ENCODE data around the gene ARHGAP18. TPM values are rescaled to one million over a fixed set of nuclear protein-coding genes. Genes with fewer than 3 reads are reported as not detected.
"Not testable (repeated sequence)": the region's sequence is repeated elsewhere in the genome, so short reads cannot be mapped to it uniquely, and the experiment has no call there.

The ARHGAP18 gene
- total and polyA plus RNA-seq, 3 experiments from 2014 or later = 5.8 to 7.2 (median 6.5) TPM

DNA sequence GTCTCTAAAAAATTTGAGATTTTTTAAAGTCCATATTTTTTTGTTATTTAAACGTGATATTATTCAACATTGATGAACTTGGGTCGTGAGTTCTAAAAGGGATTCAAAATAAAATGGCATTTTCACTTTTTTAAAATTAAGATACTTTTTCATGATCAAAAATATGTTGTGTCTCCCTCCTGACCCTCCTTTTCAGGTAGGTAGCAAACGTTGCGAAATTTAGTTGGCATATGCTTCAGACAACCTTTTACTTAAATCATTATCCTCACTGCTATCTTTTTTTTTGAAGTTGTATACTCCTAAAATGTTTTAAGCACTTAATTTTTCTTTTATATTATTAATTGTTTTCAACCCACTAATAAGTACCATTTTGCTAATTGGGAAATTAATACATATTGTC is 133.5 kb downstream of the ARHGAP18 start:
- Histone ChIP-seq H3K27ac (ENCODE audit: low read depth, low read length) (no peak overlapping the region), H3K36me3 (ENCODE audit: insufficient read depth, low read length) (no peaks in the 10 kb centered on the region), H3K27me3 (ENCODE audit: insufficient read depth, low read length, poor library complexity, severe bottlenecking) (no peaks in the 10 kb centered on the region), H3K4me3 (ENCODE audit: low read length) (no peak overlapping the region), H3K4me1 (ENCODE audit: insufficient read depth, low read length) (no peaks in the 10 kb centered on the region), H3K9me3 (ENCODE audit: low read length) (no peaks in the 10 kb centered on the region)
- Mint-ChIP-seq H3K27me3 (no peaks in the 10 kb centered on the region), H3K4me3 (no peak overlapping the region), H3K36me3 (peaks cover 9 to 17% (median 10%) of the 10 kb centered on the region in 3 donors), H3K9me3 (peaks cover 1 to 6% (median 3%) of the 10 kb centered on the region in 5 donors), H3K4me1 (peaks cover 8 to 10% (median 9%) of the 10 kb centered on the region in 3 donors), H3K27ac (no peak overlapping the region)
- CTCF ChIA-PET = no interaction called here
- POLR2A ChIA-PET = no interaction called here
- no peak for DNase-seq

DNA sequence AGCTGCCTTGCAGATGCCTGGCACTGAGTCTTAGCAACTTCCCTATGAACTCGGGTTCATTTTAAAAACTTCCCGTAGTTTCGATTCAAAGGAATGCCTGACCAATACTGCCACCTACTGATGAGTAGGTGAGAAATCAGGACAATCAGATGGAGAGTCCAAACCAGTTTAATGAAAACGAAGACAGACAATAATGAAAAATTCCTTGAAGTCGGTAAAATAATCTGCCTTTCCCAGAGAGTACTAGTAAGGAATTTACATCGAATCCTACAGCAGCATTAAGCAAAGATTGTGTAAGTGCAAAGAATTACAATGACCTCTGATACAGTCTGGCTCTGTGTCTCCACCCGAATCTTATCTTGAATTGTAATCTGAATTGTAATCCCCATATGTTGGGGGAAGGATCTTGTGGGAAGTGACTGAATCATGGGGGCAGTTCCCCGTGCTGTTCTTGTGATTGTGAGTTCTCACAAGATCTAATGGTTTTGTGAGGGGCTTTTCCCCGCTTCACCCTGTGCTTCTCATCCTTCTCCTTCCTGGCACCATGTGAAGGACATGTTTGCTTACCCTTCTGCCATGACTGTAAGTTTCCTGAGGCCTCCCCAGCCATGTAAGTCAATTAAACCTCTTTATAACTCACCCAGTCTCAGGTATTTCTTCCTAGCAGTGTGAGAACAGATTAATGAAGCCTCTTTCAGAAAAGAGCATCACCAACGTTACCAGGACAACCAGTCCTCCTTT is 134.4 kb downstream of the ARHGAP18 start:
- H3K27me3 ChIP-seq (ENCODE audit: insufficient read depth, low read length, poor library complexity, severe bottlenecking) = no peaks in the 10 kb centered on the region
- H3K4me1 Mint-ChIP-seq = peaks cover 8 to 10% (median 9%) of the 10 kb centered on the region in 3 donors
- H3K9me3 ChIP-seq (ENCODE audit: low read length) = no peaks in the 10 kb centered on the region
- no peak overlapping the region for H3K27ac Mint-ChIP-seq
- no peaks in the 10 kb centered on the region for H3K27me3 Mint-ChIP-seq
- H3K4me1 ChIP-seq (ENCODE audit: insufficient read depth, low read length) = no peaks in the 10 kb centered on the region
- DNase-seq = peak in 2 of 5 donors; percentile 17 to 23
- H3K27ac ChIP-seq (ENCODE audit: low read depth, low read length) = no peak overlapping the region
- ChIA-PET POLR2A (no interaction called here), CTCF (interaction anchor here (1.0 kb wide), 2 partner anchors 44 to 76 kb away, joined by 3 to 4 read pairs; no protein-coding TSS in a partner anchor)
- H3K36me3 Mint-ChIP-seq = peaks cover 9 to 19% (median 18%) of the 10 kb centered on the region in 3 donors
- H3K4me3 ChIP-seq (ENCODE audit: low read length) = peak overlapping the region; percentile 34
- H3K9me3 Mint-ChIP-seq = peaks cover 6 to 12% (median 9%) of the 10 kb centered on the region in 5 donors
- H3K36me3 ChIP-seq (ENCODE audit: insufficient read depth, low read length) = no peaks in the 10 kb centered on the region
- peak overlapping the region in 5 of 7 donors; percentile 20 to 70 (median 40) for H3K4me3 Mint-ChIP-seq

DNA sequence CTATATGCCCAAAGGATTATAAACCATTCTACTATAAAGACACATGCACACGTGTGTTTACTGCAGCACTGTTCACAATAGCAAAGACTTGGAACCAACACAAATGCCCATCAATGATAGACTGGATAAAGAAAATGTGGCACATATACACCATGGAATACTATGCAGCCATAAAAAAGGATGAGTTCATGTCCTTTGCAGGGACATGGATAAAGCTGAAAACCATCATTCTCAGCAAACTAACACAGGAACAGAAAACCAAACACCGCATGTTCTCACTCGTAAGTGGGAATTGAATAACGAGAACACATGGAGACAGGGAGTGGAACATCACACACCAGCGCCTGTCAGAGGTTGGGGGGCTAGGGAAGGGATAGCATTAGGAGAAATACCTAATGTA is 135.4 kb downstream of the ARHGAP18 start:
- POLR2A ChIA-PET; H3K27me3 Mint-ChIP-seq; H3K9me3 ChIP-seq (ENCODE audit: low read length); H3K36me3 ChIP-seq (ENCODE audit: insufficient read depth, low read length); H3K27me3 ChIP-seq (ENCODE audit: insufficient read depth, low read length, poor library complexity, severe bottlenecking); H3K4me3 Mint-ChIP-seq; H3K27ac ChIP-seq (ENCODE audit: low read depth, low read length); H3K4me3 ChIP-seq (ENCODE audit: low read length); H3K4me1 ChIP-seq (ENCODE audit: insufficient read depth, low read length); DNase-seq: not testable (repeated sequence)
- H3K4me1 Mint-ChIP-seq = peaks cover 8 to 10% (median 9%) of the 10 kb centered on the region in 3 donors
- H3K9me3 Mint-ChIP-seq = peaks cover 6 to 12% (median 10%) of the 10 kb centered on the region in 5 donors
- CTCF ChIA-PET = interaction anchor here (1.0 kb wide), 2 partner anchors 43 to 75 kb away, joined by 3 to 4 read pairs; no protein-coding TSS in a partner anchor
- H3K27ac Mint-ChIP-seq = peak overlapping the region in 1 of 8 donors; percentile 17
- H3K36me3 Mint-ChIP-seq = peaks cover 12 to 24% (median 15%) of the 10 kb centered on the region in 3 donors

DNA sequence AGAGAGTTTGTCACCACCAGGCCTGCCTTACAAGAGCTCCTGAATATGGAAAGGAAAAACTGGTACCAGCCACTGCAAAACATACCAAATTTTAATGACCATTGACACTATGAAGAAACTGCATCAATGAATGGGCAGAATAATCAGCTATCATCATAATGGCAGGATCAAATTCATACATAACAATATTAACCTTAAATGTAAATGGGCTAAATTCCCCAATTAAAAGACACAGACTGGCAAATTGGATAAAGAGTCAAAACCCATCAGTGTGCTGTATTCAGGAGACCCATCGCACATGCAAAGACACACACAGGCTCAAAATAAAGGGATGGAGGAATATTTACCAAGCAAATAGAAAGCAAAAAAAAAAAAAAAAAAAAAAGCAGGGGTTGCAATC is 139.0 kb downstream of the ARHGAP18 start:
- Mint-ChIP-seq H3K9me3 (peaks cover 6 to 12% (median 10%) of the 10 kb centered on the region in 5 donors), H3K36me3 (peaks cover 6 to 24% (median 11%) of the 10 kb centered on the region in 3 donors)
- H3K4me1 Mint-ChIP-seq; H3K27me3 ChIP-seq (ENCODE audit: insufficient read depth, low read length, poor library complexity, severe bottlenecking); DNase-seq; H3K27ac Mint-ChIP-seq; H3K4me1 ChIP-seq (ENCODE audit: insufficient read depth, low read length); H3K9me3 ChIP-seq (ENCODE audit: low read length); H3K27ac ChIP-seq (ENCODE audit: low read depth, low read length); H3K4me3 Mint-ChIP-seq; POLR2A ChIA-PET; H3K36me3 ChIP-seq (ENCODE audit: insufficient read depth, low read length); H3K4me3 ChIP-seq (ENCODE audit: low read length); H3K27me3 Mint-ChIP-seq: not testable (repeated sequence)
- CTCF ChIA-PET = interaction anchor here (1.0 kb wide), 1 partner anchor 71 kb away, joined by 3 read pairs; no protein-coding TSS in a partner anchor

DNA sequence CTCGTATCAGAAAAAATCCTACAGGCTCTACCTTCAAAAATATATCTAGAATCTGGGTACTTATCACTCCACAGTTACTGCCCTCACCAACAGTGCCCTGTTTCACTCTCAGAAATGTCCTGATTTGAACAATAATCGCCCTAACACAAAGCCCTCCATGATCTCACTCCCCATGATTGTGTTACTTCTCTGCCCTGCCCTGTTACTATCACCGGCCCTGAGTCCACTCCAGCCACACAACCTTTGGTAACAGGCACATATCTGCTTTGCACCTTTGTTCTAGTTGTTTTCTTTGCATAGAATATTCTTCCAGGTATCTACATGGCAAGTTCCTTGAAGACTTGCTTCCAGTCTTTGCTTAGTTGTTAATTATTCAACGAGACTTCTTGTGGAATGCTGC is 142.0 kb downstream of the ARHGAP18 start:
- Mint-ChIP-seq H3K4me1 (no peaks in the 10 kb centered on the region), H3K27ac (no peak overlapping the region), H3K27me3 (no peaks in the 10 kb centered on the region), H3K9me3 (peaks cover 5 to 12% (median 10%) of the 10 kb centered on the region in 5 donors), H3K36me3 (peaks cover 6 to 24% (median 11%) of the 10 kb centered on the region in 3 donors), H3K4me3 (no peak overlapping the region)
- ChIA-PET POLR2A (no interaction called here), CTCF (no interaction called here)
- Histone ChIP-seq H3K36me3 (ENCODE audit: insufficient read depth, low read length) (no peaks in the 10 kb centered on the region), H3K9me3 (ENCODE audit: low read length) (no peaks in the 10 kb centered on the region), H3K27me3 (ENCODE audit: insufficient read depth, low read length, poor library complexity, severe bottlenecking) (no peaks in the 10 kb centered on the region), H3K4me3 (ENCODE audit: low read length) (no peak overlapping the region), H3K4me1 (ENCODE audit: insufficient read depth, low read length) (no peaks in the 10 kb centered on the region), H3K27ac (ENCODE audit: low read depth, low read length) (no peak overlapping the region)
- no peak for DNase-seq

DNA sequence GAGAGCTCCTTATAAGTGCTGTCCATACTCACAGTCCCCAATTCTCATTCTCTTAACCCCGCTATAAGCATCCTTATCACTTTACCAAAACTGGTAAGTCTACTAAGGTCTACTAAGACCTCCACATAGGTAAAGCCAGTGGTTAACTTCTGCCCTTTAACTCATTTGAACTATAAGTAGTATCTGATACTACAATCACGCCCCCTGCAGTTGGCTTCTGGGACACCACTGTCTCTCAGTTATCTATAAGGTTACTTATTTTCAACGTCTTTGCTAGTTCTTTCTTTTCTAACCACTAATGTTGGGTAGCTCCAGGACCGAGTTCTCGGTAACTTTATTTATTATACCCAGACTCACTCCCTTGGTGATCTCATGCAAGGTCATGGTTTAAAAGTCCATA is 142.6 kb downstream of the ARHGAP18 start:
- Mint-ChIP-seq H3K4me3 (no peak overlapping the region), H3K36me3 (peaks cover 6 to 21% (median 11%) of the 10 kb centered on the region in 3 donors), H3K9me3 (peaks cover 5 to 12% (median 10%) of the 10 kb centered on the region in 5 donors), H3K27me3 (no peaks in the 10 kb centered on the region), H3K4me1 (no peaks in the 10 kb centered on the region), H3K27ac (no peak overlapping the region)
- POLR2A ChIA-PET = no interaction called here
- Histone ChIP-seq H3K4me3 (ENCODE audit: low read length) (no peak overlapping the region), H3K36me3 (ENCODE audit: insufficient read depth, low read length) (no peaks in the 10 kb centered on the region), H3K9me3 (ENCODE audit: low read length) (no peaks in the 10 kb centered on the region), H3K4me1 (ENCODE audit: insufficient read depth, low read length) (no peaks in the 10 kb centered on the region), H3K27ac (ENCODE audit: low read depth, low read length) (no peak overlapping the region), H3K27me3 (ENCODE audit: insufficient read depth, low read length, poor library complexity, severe bottlenecking) (no peaks in the 10 kb centered on the region)
- CTCF ChIA-PET = interaction anchor here (1.1 kb wide), 1 partner anchor 93 kb away, joined by 3 read pairs; no protein-coding TSS in a partner anchor
- peak in 1 of 5 donors; percentile 2 for DNase-seq

DNA sequence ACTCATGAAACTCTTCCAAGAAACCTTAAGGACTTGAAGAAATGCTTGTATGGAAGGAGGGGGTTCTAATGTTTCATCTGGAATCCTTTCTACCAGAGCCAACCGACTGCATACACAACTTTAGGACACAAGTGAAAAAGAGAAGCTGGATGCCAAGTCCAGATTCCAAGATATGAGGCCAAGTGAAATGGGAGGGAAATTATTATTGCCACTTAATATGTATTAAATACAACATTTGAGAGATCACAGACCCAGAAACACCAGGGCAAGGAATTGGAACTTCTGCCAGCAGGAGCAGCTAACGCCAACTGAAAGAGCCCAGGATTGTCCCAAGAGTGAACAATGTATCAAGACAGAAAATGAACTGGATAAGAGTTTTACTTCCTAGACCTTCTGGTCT is 144.2 kb downstream of the ARHGAP18 start:
- Histone ChIP-seq H3K27ac (ENCODE audit: low read depth, low read length) (no peak overlapping the region), H3K9me3 (ENCODE audit: low read length) (no peaks in the 10 kb centered on the region), H3K4me1 (ENCODE audit: insufficient read depth, low read length) (no peaks in the 10 kb centered on the region), H3K4me3 (ENCODE audit: low read length) (no peak overlapping the region), H3K27me3 (ENCODE audit: insufficient read depth, low read length, poor library complexity, severe bottlenecking) (no peaks in the 10 kb centered on the region), H3K36me3 (ENCODE audit: insufficient read depth, low read length) (no peaks in the 10 kb centered on the region)
- ChIA-PET CTCF (interaction anchor here (1.3 to 1.9 kb wide), 2 partner anchors 12 to 51 kb away, joined by 3 to 4 read pairs; no protein-coding TSS in a partner anchor), POLR2A (no interaction called here)
- Mint-ChIP-seq H3K4me3 (no peak overlapping the region), H3K36me3 (peaks cover 1 to 8% (median 5%) of the 10 kb centered on the region in 3 donors), H3K4me1 (no peaks in the 10 kb centered on the region), H3K27me3 (no peaks in the 10 kb centered on the region), H3K9me3 (peaks cover 0 to 3% (median under 1%) of the 10 kb centered on the region in 5 donors), H3K27ac (no peak overlapping the region)
- no peak for DNase-seq

DNA sequence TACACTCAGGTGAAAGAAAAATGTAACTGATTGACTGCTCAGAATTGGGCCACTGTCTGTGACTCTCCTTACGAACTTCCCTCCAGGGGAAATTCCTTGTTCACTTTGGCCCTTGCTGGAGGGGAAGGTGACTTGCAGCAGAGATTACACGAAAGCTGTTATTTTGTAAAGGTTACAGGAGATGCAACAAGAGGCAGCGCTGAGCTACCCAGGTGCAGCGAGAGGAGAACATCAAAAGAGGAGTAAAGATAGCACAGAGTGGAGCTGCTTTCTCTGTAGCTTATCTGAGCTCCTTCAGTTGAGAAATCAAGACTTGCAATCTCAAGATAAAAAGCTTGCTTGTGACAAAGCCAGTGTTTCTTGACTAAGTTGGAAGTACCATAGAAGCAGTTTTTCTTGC is 144.6 kb downstream of the ARHGAP18 start:
- ChIA-PET POLR2A (no interaction called here), CTCF (interaction anchor here (1.3 to 1.9 kb wide), 2 partner anchors 12 to 51 kb away, joined by 3 to 4 read pairs; no protein-coding TSS in a partner anchor)
- peaks cover 1 to 5% (median 4%) of the 10 kb centered on the region in 3 donors for H3K36me3 Mint-ChIP-seq
- Histone ChIP-seq H3K4me3 (ENCODE audit: low read length) (no peak overlapping the region), H3K27me3 (ENCODE audit: insufficient read depth, low read length, poor library complexity, severe bottlenecking) (no peaks in the 10 kb centered on the region), H3K27ac (ENCODE audit: low read depth, low read length) (no peak overlapping the region), H3K9me3 (ENCODE audit: low read length) (no peaks in the 10 kb centered on the region), H3K36me3 (ENCODE audit: insufficient read depth, low read length) (no peaks in the 10 kb centered on the region), H3K4me1 (ENCODE audit: insufficient read depth, low read length) (no peaks in the 10 kb centered on the region)
- H3K27ac Mint-ChIP-seq = no peak overlapping the region
- H3K9me3 Mint-ChIP-seq = no peaks in the 10 kb centered on the region
- H3K4me1 Mint-ChIP-seq = no peaks in the 10 kb centered on the region
- H3K4me3 Mint-ChIP-seq = no peak overlapping the region
- no peak for DNase-seq
- no peaks in the 10 kb centered on the region for H3K27me3 Mint-ChIP-seq

Measured in CD8-positive, alpha-beta memory T cell (primary cell).